NB4 (cell line): ENCODE data around the gene KDSR.

Experiments
- DNase-seq: peaks from one replicate; pipeline ENCODE4 v3.0.0; 2010; ENCODE audit warnings: low read depth
- H3K4me3 ChIP-seq: one replicate; pipeline ENCODE4 v1.5.1; 2011; ENCODE audit warnings: mild to moderate bottlenecking, low read depth, low read length, moderate library complexity
- CTCF ChIP-seq: IDR thresholded peaks from one replicate; pipeline ENCODE4 v1.5.1; 2012; ENCODE audit warnings: low read depth, low read length
- MYC ChIP-seq: IDR thresholded peaks from 2 replicates; pipeline ENCODE4 v1.6.1; 2011; ENCODE audit warnings: low read depth, low read length
- POLR2A ChIP-seq: IDR thresholded peaks from 2 replicates; pipeline ENCODE4 v1.6.1; 2011; ENCODE audit warnings: mild to moderate bottlenecking; ENCODE audit not compliant: insufficient read length; ENCODE audit errors: extremely low read depth
- TF ChIP-seq, protein P1 (sequence below): IDR thresholded peaks from 2 replicates; pipeline ENCODE4 v1.6.1; 2011; ENCODE audit warnings: low read depth, low read length

The KDSR gene

GRCh38 chr18:63367053-63367953, at the start of gene KDSR:
Gene KDSR (minus strand): TSS chr18:63367206. CDS start chr18:63367118, 88 bp downstream.
- H3K4me3 ChIP-seq: peak within 1 kb of the TSS; percentile 90
- peak; percentile 53 for TF ChIP-seq POLR2A
- TF ChIP-seq CTCF: no peak
- DNase-seq: peak; percentile 97

DNA sequence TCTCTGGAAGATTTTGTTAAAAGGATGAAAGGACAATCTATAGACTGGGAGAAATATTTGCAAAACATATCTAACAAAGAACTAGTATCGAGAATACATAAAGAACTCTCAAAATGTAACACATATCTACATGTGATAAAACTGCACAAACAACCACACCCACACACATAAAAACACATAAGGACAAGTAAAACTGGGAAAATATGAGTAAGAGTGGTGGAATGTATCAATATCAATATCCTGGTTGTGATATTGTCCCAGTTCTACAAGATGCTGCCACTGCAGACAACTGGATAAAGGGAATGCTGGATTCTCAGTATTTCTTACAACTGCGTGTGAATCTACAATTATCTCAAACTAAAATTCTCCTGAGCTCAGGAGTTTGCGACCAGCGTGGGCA, 45.9 kb upstream of the KDSR start:
- DNase-seq: no peak
- TF ChIP-seq MYC: no peak
- TF ChIP-seq CTCF: no peak
- TF ChIP-seq, protein P1, sequence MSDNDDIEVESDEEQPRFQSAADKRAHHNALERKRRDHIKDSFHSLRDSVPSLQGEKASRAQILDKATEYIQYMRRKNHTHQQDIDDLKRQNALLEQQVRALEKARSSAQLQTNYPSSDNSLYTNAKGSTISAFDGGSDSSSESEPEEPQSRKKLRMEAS: no peak
- no peak for TF ChIP-seq POLR2A

GRCh38 chr18:63410792-63411191, 43.8 kb upstream of the KDSR start:
- peak; percentile 33 for DNase-seq
- TF ChIP-seq POLR2A (no peak), MYC (no peak), CTCF (no peak)
- TF ChIP-seq, protein P1: no peak
- no peak overlapping the region for H3K4me3 ChIP-seq

More for the DNA sequence above, 45.9 kb upstream of the KDSR start:
- no peak overlapping the region for H3K4me3 ChIP-seq

DNA sequence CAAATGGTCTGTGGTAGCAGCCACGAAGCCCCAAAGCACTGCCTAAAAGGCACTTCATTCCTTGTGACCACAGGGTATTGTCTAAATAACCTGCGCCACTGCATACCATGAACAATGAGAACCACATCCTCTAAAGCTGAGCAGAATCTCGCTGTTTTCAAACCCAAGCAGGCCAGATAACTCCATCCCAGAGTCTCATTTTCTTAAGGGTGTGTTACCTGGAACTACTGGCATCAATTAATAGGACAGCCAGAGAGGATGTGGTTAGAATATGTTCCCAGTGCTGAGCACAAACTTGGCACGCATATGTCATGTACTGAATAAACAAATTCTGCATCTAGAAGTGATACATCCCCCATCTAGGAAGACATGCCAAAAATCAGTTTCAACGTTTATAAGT, 42.3 kb upstream of the KDSR start:
- DNase-seq: no peak
- no peak overlapping the region for H3K4me3 ChIP-seq
- TF ChIP-seq CTCF (no peak), POLR2A (no peak), MYC (no peak)
- TF ChIP-seq, protein P1: no peak

GRCh38 chr18:63407734-63408133, 40.7 kb upstream of the KDSR start:
- H3K4me3 ChIP-seq: no peak overlapping the region
- no peak for DNase-seq
- TF ChIP-seq POLR2A: no peak
- no peak for TF ChIP-seq CTCF
- no peak for TF ChIP-seq MYC
- TF ChIP-seq, protein P1: no peak
